NCI-H2227 treated with DMSO at 0.1 percent for 48 hours (cell line): Measurements from ENCODE around the gene MGAT5.

Experiments used
- DNase-seq: peaks from one replicate; lab custom pipeline; 2025; lab: John Stamatoyannopoulos, UW

MGAT5 gene

GRCh38 chr2:134421556-134422328 lies 167.9 kb downstream of the MGAT5 start:
- no peak for DNase-seq

GRCh38 chr2:134425724-134426496 lies 172.0 kb downstream of the MGAT5 start:
- no peak for DNase-seq

- DNase-seq, result no peak
These were observed 172.8 kb downstream of the MGAT5 start for GRCh38 chr2:134426721-134427120.

- DNase-seq, result no peak
These were observed 176.0 kb downstream of the MGAT5 start for GRCh38 chr2:134429886-134430285.

GRCh38 chr2:134431838-134432434 lies 178.1 kb downstream of the MGAT5 start:
- no peak for DNase-seq

- no peak for DNase-seq
These were observed 178.6 kb downstream of the MGAT5 start for GRCh38 chr2:134432435-134432883.

GRCh38 chr2:134433469-134433868 lies 179.6 kb downstream of the MGAT5 start:
- DNase-seq, result no peak

- DNase-seq, result no peak
These were observed 180.1 kb downstream of the MGAT5 start for GRCh38 chr2:134433979-134434378.

GRCh38 chr2:134435505-134435904 lies 181.6 kb downstream of the MGAT5 start:
- DNase-seq, result no peak

GRCh38 chr2:134435936-134436335 lies 182.1 kb downstream of the MGAT5 start:
- DNase-seq, result no peak

GRCh38 chr2:134436706-134437105 lies 182.8 kb downstream of the MGAT5 start:
- no peak for DNase-seq

- no peak for DNase-seq
These were observed 184.5 kb downstream of the MGAT5 start for GRCh38 chr2:134438371-134438770.

- DNase-seq, result no peak
These were observed 186.6 kb downstream of the MGAT5 start for GRCh38 chr2:134440336-134440909.

- no peak for DNase-seq
These were observed 187.4 kb downstream of the MGAT5 start for GRCh38 chr2:134441153-134441863.

- DNase-seq, result no peak
These were observed 190.1 kb downstream of the MGAT5 start for GRCh38 chr2:134443814-134444480.

GRCh38 chr2:134445116-134445515 lies 191.2 kb downstream of the MGAT5 start:
- DNase-seq, result no peak

GRCh38 chr2:134445985-134446382 lies 192.1 kb downstream of the MGAT5 start:
- DNase-seq, result peak; percentile 35

GRCh38 chr2:134446383-134447017 lies 192.6 kb downstream of the MGAT5 start:
- DNase-seq, result no peak

GRCh38 chr2:134447669-134448068 lies 193.8 kb downstream of the MGAT5 start:
- DNase-seq, result no peak

- no peak for DNase-seq
These were observed 194.8 kb downstream of the MGAT5 start for GRCh38 chr2:134448650-134449049.

GRCh38 chr2:134449157-134449556 lies 195.3 kb downstream of the MGAT5 start:
- DNase-seq, result no peak
